PFSK-1 (cell line): ENCODE results near the gene KCNQ1OT1.

Experiments
- POLR2AphosphoS5 ChIP-seq: IDR thresholded peaks from 2 replicates; pipeline ENCODE4 v1.6.1; 2012; ENCODE audit warnings: low read depth, mild to moderate bottlenecking, control low read depth, low read length, moderate library complexity
- SIN3A ChIP-seq: IDR thresholded peaks from 2 replicates; pipeline ENCODE4 v1.6.1; 2012; ENCODE audit warnings: mild to moderate bottlenecking, low read length, moderate library complexity, borderline replicate concordance; ENCODE audit not compliant: insufficient read depth
- TAF1 ChIP-seq: IDR thresholded peaks from 2 replicates; pipeline ENCODE4 v1.6.1; 2012; ENCODE audit warnings: low read length, control low read depth, borderline replicate concordance; ENCODE audit not compliant: insufficient read depth
- TF ChIP-seq, protein P1 (sequence below), 2 experiments: IDR thresholded peaks; 2 replicates each; pipeline versions ENCODE4 v1.6.1 to v1.8.0; 2011 to 2012; ENCODE audit warnings: low read depth in 2 of 2, low read length in 2 of 2, control low read depth in 1 of 2, inconsistent platforms in 1 of 2, mild to moderate bottlenecking in 1 of 2, moderate library complexity in 1 of 2; ENCODE audit not compliant: insufficient read depth in 1 of 2

DNA sequence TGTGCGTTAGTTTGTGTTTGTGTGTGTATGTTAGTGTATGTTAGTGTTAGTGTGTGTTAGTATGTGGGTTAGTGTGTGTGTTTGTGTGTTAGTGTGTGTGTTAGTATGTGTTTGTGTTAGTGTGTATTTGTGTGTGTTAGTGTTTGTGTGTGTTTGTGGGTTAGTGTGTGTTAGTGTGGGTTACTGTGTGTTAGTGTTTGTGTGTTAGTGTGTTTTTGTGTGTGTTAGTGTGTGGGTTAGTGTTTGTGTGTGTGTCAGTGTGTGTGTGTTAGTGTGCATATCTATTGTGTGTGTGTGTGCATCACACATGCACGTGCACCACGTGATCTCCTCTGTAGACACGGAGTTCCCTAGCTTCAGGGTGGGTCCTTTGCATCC, 115.4 kb downstream of the KCNQ1OT1 start:
- TF ChIP-seq POLR2AphosphoS5 (no peak), SIN3A (no peak), TAF1 (no peak)
- TF ChIP-seq, protein P1, sequence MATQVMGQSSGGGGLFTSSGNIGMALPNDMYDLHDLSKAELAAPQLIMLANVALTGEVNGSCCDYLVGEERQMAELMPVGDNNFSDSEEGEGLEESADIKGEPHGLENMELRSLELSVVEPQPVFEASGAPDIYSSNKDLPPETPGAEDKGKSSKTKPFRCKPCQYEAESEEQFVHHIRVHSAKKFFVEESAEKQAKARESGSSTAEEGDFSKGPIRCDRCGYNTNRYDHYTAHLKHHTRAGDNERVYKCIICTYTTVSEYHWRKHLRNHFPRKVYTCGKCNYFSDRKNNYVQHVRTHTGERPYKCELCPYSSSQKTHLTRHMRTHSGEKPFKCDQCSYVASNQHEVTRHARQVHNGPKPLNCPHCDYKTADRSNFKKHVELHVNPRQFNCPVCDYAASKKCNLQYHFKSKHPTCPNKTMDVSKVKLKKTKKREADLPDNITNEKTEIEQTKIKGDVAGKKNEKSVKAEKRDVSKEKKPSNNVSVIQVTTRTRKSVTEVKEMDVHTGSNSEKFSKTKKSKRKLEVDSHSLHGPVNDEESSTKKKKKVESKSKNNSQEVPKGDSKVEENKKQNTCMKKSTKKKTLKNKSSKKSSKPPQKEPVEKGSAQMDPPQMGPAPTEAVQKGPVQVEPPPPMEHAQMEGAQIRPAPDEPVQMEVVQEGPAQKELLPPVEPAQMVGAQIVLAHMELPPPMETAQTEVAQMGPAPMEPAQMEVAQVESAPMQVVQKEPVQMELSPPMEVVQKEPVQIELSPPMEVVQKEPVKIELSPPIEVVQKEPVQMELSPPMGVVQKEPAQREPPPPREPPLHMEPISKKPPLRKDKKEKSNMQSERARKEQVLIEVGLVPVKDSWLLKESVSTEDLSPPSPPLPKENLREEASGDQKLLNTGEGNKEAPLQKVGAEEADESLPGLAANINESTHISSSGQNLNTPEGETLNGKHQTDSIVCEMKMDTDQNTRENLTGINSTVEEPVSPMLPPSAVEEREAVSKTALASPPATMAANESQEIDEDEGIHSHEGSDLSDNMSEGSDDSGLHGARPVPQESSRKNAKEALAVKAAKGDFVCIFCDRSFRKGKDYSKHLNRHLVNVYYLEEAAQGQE (IDR thresholded peaks at IDR 0.05; ENCODE audit: insufficient read depth in 1 of 2, low read depth in 2 of 2, low read length in 2 of 2): no peak
